ENCODE measurements around the gene PARN. TPM values are rescaled to one million over a fixed set of nuclear protein-coding genes. Genes with fewer than 3 reads are reported as not detected.

The PARN gene
- total RNA-seq, 1 experiment from 2014 or later: 56.2 TPM

DNA sequence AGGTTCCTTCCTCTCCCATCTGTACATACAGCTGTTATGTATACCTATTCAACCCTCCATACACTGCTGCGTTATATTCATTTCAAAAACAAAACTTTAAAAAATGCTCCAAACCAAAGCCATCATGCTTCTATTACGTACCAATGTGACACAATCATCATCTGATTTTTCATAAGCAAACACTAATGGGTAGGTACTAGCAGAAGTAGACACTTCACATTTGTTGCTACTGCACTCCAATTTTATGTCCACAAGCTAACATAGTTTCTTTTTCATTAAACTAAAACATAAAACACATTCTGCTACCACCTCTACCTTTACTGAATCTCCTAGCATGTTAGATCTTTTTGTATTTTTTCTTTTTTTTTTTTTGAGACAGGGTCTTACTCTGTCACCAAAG, 57.5 kb downstream of the PARN start:
- no peaks in the 10 kb centered on the region for H3K4me1 ChIP-seq (ENCODE audit: insufficient read depth, low read length)
- H3K18ac ChIP-seq (ENCODE audit: insufficient read length, low read depth, low read length): no peak overlapping the region
- no peaks in the 10 kb centered on the region for H3K23me2 ChIP-seq (ENCODE audit: insufficient read length, low read depth, low read length, poor library complexity, severe bottlenecking)
- no peak overlapping the region for H2BK20ac ChIP-seq (ENCODE audit: low read depth, low read length, poor library complexity, severe bottlenecking)
- H3K9ac ChIP-seq (ENCODE audit: extremely low read depth, insufficient read length, low read length): no peak overlapping the region
- H3K23ac ChIP-seq (ENCODE audit: insufficient read length, low read depth, low read length): no peak overlapping the region
- H3K9me3 ChIP-seq (ENCODE audit: control insufficient read depth, low read depth, low read length): no peaks in the 10 kb centered on the region
- no peak overlapping the region for H3K4me2 ChIP-seq (ENCODE audit: insufficient read depth, insufficient read length, low read length)
- H2AFZ ChIP-seq (ENCODE audit: low read length): no peak overlapping the region
- H3T11ph ChIP-seq (ENCODE audit: low read length): no peak overlapping the region
- no peak overlapping the region for H2BK15ac ChIP-seq (ENCODE audit: low read depth, low read length)
- H3K4me3 Mint-ChIP-seq: no peak overlapping the region
- H3K79me2 ChIP-seq (ENCODE audit: insufficient read depth, low read length): no peaks in the 10 kb centered on the region
- H3K4me1 Mint-ChIP-seq: no peaks in the 10 kb centered on the region
- H3K14ac ChIP-seq (ENCODE audit: insufficient read depth, low read length): no peak overlapping the region
- no peaks in the 10 kb centered on the region for H4K20me1 ChIP-seq (ENCODE audit: control insufficient read depth, insufficient read depth, insufficient read length)
- no peak overlapping the region for H4K91ac ChIP-seq (ENCODE audit: insufficient read length, low read depth, low read length)
- H2BK120ac ChIP-seq (ENCODE audit: low read depth, low read length, poor library complexity, severe bottlenecking): no peak overlapping the region
- no peak overlapping the region for H3K56ac ChIP-seq (ENCODE audit: insufficient read length, low read depth, low read length)
- H3K9me3 Mint-ChIP-seq: peaks cover 18 to 22% of the 10 kb centered on the region in 2 experiments; a peak in 4 of 5 replicates
- H3K27ac ChIP-seq (ENCODE audit: insufficient read length, low read depth, low read length): no peak overlapping the region
- 100% methylated on average over 1 of the region's 2 CpGs for WGBS (ENCODE audit: extremely low coverage, insufficient read length, low lambda C conversion rate)
- no peak overlapping the region for H2AK5ac ChIP-seq (ENCODE audit: insufficient read length, low read length)
- H3K36me3 Mint-ChIP-seq (ENCODE audit: insufficient read depth in 1 of 3, low read depth in 3 of 3): peaks cover 36 to 42% (median 40%) of the 10 kb centered on the region in 3 experiments
- no peaks in the 10 kb centered on the region for H3K27me3 Mint-ChIP-seq (ENCODE audit: low read depth)
- H3K27me3 ChIP-seq (ENCODE audit: insufficient read depth, low read length): no peaks in the 10 kb centered on the region
- H2BK12ac ChIP-seq (ENCODE audit: insufficient read length, low read depth, low read length): no peak overlapping the region
- H3K27ac Mint-ChIP-seq: no peak overlapping the region; a peak in 1 of 7 replicates
- H3K4ac ChIP-seq (ENCODE audit: low read depth, low read length): no peak overlapping the region
- H4K8ac ChIP-seq (replicated peaks; ENCODE audit: insufficient read length, low read depth, low read length): no peak overlapping the region
- no peaks in the 10 kb centered on the region for H3K79me1 ChIP-seq (ENCODE audit: insufficient read depth, low read depth, low read length, poor library complexity, severe bottlenecking)
- H4K5ac ChIP-seq (ENCODE audit: insufficient read length, low read depth, low read length): no peak overlapping the region
- TF ChIP-seq, protein P1, sequence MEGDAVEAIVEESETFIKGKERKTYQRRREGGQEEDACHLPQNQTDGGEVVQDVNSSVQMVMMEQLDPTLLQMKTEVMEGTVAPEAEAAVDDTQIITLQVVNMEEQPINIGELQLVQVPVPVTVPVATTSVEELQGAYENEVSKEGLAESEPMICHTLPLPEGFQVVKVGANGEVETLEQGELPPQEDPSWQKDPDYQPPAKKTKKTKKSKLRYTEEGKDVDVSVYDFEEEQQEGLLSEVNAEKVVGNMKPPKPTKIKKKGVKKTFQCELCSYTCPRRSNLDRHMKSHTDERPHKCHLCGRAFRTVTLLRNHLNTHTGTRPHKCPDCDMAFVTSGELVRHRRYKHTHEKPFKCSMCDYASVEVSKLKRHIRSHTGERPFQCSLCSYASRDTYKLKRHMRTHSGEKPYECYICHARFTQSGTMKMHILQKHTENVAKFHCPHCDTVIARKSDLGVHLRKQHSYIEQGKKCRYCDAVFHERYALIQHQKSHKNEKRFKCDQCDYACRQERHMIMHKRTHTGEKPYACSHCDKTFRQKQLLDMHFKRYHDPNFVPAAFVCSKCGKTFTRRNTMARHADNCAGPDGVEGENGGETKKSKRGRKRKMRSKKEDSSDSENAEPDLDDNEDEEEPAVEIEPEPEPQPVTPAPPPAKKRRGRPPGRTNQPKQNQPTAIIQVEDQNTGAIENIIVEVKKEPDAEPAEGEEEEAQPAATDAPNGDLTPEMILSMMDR (conservative IDR thresholded peaks at IDR 0.05): no peak
- no peak overlapping the region for H2BK5ac ChIP-seq (ENCODE audit: insufficient read length, low read length)
- DNase-seq: no peak
